H9 (cell line): ENCODE data around the gene FAM13B. TPM values are rescaled to one million over a fixed set of nuclear protein-coding genes. Genes with fewer than 3 reads are reported as not detected.

Experiments
- DNase-seq: peaks from one replicate; pipeline ENCODE4 v3.0.0-alpha.2; 2017
- H2AFZ ChIP-seq: one replicate; pipeline ENCODE4 v1.6.1; 2013; ENCODE audit warnings: mild to moderate bottlenecking, low read length, control low read depth, moderate library complexity
- H2AK5ac ChIP-seq: 2 replicates; pipeline ENCODE4 v1.6.1; 2013; ENCODE audit warnings: low read length, control low read depth, mixed read lengths; ENCODE audit not compliant: insufficient read length
- H2BK120ac ChIP-seq: one replicate; pipeline ENCODE4 v1.6.1; 2013; ENCODE audit warnings: low read depth, mild to moderate bottlenecking, low read length, control low read depth, inconsistent platforms; ENCODE audit not compliant: poor library complexity, severe bottlenecking
- H2BK12ac ChIP-seq: 2 replicates; pipeline ENCODE4 v1.6.1; 2013; ENCODE audit warnings: low read length, control low read depth, mixed read lengths, low read depth; ENCODE audit not compliant: insufficient read length
- H2BK15ac ChIP-seq: 2 replicates; pipeline ENCODE4 v1.6.1; 2013; ENCODE audit warnings: low read depth, low read length, control low read depth
- H2BK20ac ChIP-seq: one replicate; pipeline ENCODE4 v1.6.1; 2013; ENCODE audit warnings: low read depth, mild to moderate bottlenecking, low read length, control low read depth, inconsistent platforms; ENCODE audit not compliant: poor library complexity, severe bottlenecking
- H2BK5ac ChIP-seq: 2 replicates; pipeline ENCODE4 v1.6.1; 2013; ENCODE audit warnings: low read length, control low read depth, mixed read lengths; ENCODE audit not compliant: insufficient read length
- H3K14ac ChIP-seq: 2 replicates; pipeline ENCODE4 v1.6.1; 2013; ENCODE audit warnings: low read length, control low read depth; ENCODE audit not compliant: insufficient read depth
- H3K18ac ChIP-seq: 2 replicates; pipeline ENCODE4 v1.6.1; 2013; ENCODE audit warnings: low read depth, mild to moderate bottlenecking, mixed read lengths, low read length, control low read depth; ENCODE audit not compliant: insufficient read length
- H3K23ac ChIP-seq: 2 replicates; pipeline ENCODE4 v1.6.1; 2013; ENCODE audit warnings: low read length, control low read depth, mixed read lengths, low read depth; ENCODE audit not compliant: insufficient read length
- H3K23me2 ChIP-seq: 2 replicates; pipeline ENCODE4 v1.6.1; 2013; ENCODE audit warnings: low read depth, mild to moderate bottlenecking, mixed read lengths, low read length, control low read depth; ENCODE audit not compliant: insufficient read length, poor library complexity, severe bottlenecking
- H3K27ac ChIP-seq: 2 replicates; pipeline ENCODE4 v1.5.1; 2013; ENCODE audit warnings: low read length, control low read depth, mixed read lengths, low read depth; ENCODE audit not compliant: insufficient read length
- H3K27me3 ChIP-seq: 2 replicates; pipeline ENCODE4 v1.6.1; 2013; ENCODE audit warnings: low read length, control low read depth, inconsistent platforms; ENCODE audit not compliant: insufficient read depth
- H3K4ac ChIP-seq: 2 replicates; pipeline ENCODE4 v1.6.1; 2013; ENCODE audit warnings: low read depth, mild to moderate bottlenecking, control low read depth, inconsistent platforms, low read length, moderate library complexity
- H3K4me1 ChIP-seq: 2 replicates; pipeline ENCODE4 v1.6.1; 2013; ENCODE audit warnings: low read length, control low read depth, inconsistent platforms; ENCODE audit not compliant: insufficient read depth
- H3K4me2 ChIP-seq: 2 replicates; pipeline ENCODE4 v1.6.1; 2013; ENCODE audit warnings: low read length, control low read depth, mixed read lengths; ENCODE audit not compliant: insufficient read length, insufficient read depth
- H3K56ac ChIP-seq: 2 replicates; pipeline ENCODE4 v1.6.1; 2013; ENCODE audit warnings: low read depth, mild to moderate bottlenecking, mixed read lengths, low read length, control low read depth; ENCODE audit not compliant: insufficient read length
- H3K79me1 ChIP-seq: 2 replicates; pipeline ENCODE4 v1.6.1; 2013; ENCODE audit warnings: low read depth, mild to moderate bottlenecking, moderate library complexity, low read length, control low read depth, inconsistent platforms; ENCODE audit not compliant: insufficient read depth, poor library complexity, severe bottlenecking
- H3K79me2 ChIP-seq: 2 replicates; pipeline ENCODE4 v1.6.1; 2013; ENCODE audit warnings: low read length, control low read depth, inconsistent platforms; ENCODE audit not compliant: insufficient read depth
- H3K9ac ChIP-seq: 2 replicates; pipeline ENCODE4 v1.6.1; 2013; ENCODE audit warnings: low read length, control low read depth, mixed read lengths; ENCODE audit not compliant: insufficient read length; ENCODE audit errors: extremely low read depth
- H3K9me3 ChIP-seq: one replicate; pipeline ENCODE4 v1.6.1; 2013; ENCODE audit warnings: low read depth, low read length, inconsistent platforms; ENCODE audit not compliant: control insufficient read depth
- H3T11ph ChIP-seq: one replicate; pipeline ENCODE4 v1.6.1; 2013; ENCODE audit warnings: mild to moderate bottlenecking, low read length, control low read depth, inconsistent platforms
- H4K20me1 ChIP-seq: one replicate; pipeline ENCODE4 v1.6.1; 2013; ENCODE audit not compliant: control insufficient read depth, insufficient read length, insufficient read depth
- H4K5ac ChIP-seq: 2 replicates; pipeline ENCODE4 v1.6.1; 2013; ENCODE audit warnings: low read depth, mild to moderate bottlenecking, mixed read lengths, low read length, control low read depth; ENCODE audit not compliant: insufficient read length
- H4K8ac ChIP-seq: replicated peaks from 2 replicates; pipeline ENCODE4 v1.6.1; 2013; ENCODE audit warnings: low read length, control low read depth, mixed read lengths, low read depth; ENCODE audit not compliant: insufficient read length
- H4K91ac ChIP-seq: 2 replicates; pipeline ENCODE4 v1.6.1; 2013; ENCODE audit warnings: low read depth, mild to moderate bottlenecking, moderate library complexity, mixed read lengths, low read length, control low read depth; ENCODE audit not compliant: insufficient read length
- H3K27ac Mint-ChIP-seq, 3 experiments: 2 replicates in 2 of 3; 3 replicates in 1 of 3; pipeline ENCODE4 v1.8.0; 2020 to 2021; ENCODE audit warnings: mixed read lengths in 3 of 3, mild to moderate bottlenecking in 1 of 3, moderate library complexity in 1 of 3
- H3K27me3 Mint-ChIP-seq: 2 replicates; pipeline ENCODE4 v1.8.0; 2021; ENCODE audit warnings: low read depth, mild to moderate bottlenecking, moderate library complexity, mixed read lengths
- H3K36me3 Mint-ChIP-seq, 3 experiments: 2 replicates in 2 of 3; 3 replicates in 1 of 3; pipeline ENCODE4 v1.8.0; 2020 to 2021; ENCODE audit warnings: low read depth in 3 of 3, mixed read lengths in 3 of 3; ENCODE audit not compliant: insufficient read depth in 1 of 3
- H3K4me1 Mint-ChIP-seq, 2 experiments: 2 replicates each; pipeline ENCODE4 v1.8.0; 2020; ENCODE audit warnings: mixed read lengths in 2 of 2
- H3K4me3 Mint-ChIP-seq, 2 experiments: 2 replicates in 1 of 2; 3 replicates in 1 of 2; pipeline ENCODE4 v1.8.0; 2020 to 2021; ENCODE audit warnings: mild to moderate bottlenecking in 2 of 2, mixed read lengths in 2 of 2, moderate library complexity in 1 of 2
- H3K9me3 Mint-ChIP-seq, 2 experiments: 2 replicates in 1 of 2; 3 replicates in 1 of 2; pipeline ENCODE4 v1.8.0; 2020; ENCODE audit warnings: mild to moderate bottlenecking in 2 of 2, mixed read lengths in 2 of 2, moderate library complexity in 1 of 2
- WGBS: extraction: QIAGEN DNeasy Blood & Tissue Kit; methylation state at CpG from one replicate; pipeline ENCODE4 v1.1.7; 2013; ENCODE audit warnings: missing lambda C conversion rate, low lambda C conversion rate, mixed read lengths; ENCODE audit not compliant: insufficient read length; ENCODE audit errors: extremely low coverage; 5-methylcytosine and 5-hydroxymethylcytosine counted together
- total RNA-seq: library from RNA; stranded (reverse); gene quantifications from 2 replicates; pipeline ENCODE4 v1.2.1, GENCODE V29; 2021
- TF ChIP-seq, protein P1 (sequence below): fragments of 200-600 bp; sonication (generic); conservative IDR thresholded peaks from 3 replicates; pipeline ENCODE4 v1.8.0; 2021; ENCODE audit warnings: antibody characterized with exemption, mild to moderate bottlenecking

The FAM13B gene
- total RNA-seq, 1 experiment from 2014 or later = 23.0 TPM

DNA sequence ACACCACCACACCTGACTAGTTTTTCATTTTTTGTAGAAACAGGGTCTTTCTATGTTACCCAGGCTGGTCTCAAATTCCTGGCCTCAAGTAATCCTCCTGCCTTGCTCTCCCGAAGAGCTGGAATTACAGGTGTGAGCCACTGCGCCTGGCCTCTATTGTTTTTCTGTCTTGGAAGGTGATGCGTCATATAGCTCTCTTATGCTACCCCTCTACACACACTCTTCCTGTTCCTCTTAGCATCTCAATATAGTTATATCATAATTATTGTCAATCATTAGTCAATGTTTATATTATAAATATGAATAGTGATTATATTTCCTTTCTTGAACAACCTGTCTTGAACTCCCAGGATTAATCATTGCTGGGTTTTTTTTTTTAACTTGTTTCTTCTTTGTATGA lies 136.3 kb downstream of the FAM13B start:
- H3K79me2 ChIP-seq = no peaks in the 10 kb centered on the region

More for the DNA sequence above, 136.3 kb downstream of the FAM13B start:
- H3K14ac ChIP-seq = no peak overlapping the region
- H3K27ac ChIP-seq = no peak overlapping the region
- H4K91ac ChIP-seq = no peak overlapping the region
- H2BK15ac ChIP-seq = no peak overlapping the region
- no peak overlapping the region for H2BK5ac ChIP-seq
- no peak overlapping the region for H3K23ac ChIP-seq
- H2BK120ac ChIP-seq = no peak overlapping the region
- H3K4me1 ChIP-seq = no peaks in the 10 kb centered on the region
- H3K4me2 ChIP-seq = no peak overlapping the region
- no peaks in the 10 kb centered on the region for H4K20me1 ChIP-seq
- Mint-ChIP-seq H3K27ac (no peak overlapping the region; a peak in 1 of 7 replicates), H3K27me3 (no peaks in the 10 kb centered on the region), H3K4me3 (no peak overlapping the region), H3K36me3 (no peaks in the 10 kb centered on the region), H3K9me3 (no peaks in the 10 kb centered on the region), H3K4me1 (no peaks in the 10 kb centered on the region)
- no peak overlapping the region for H3T11ph ChIP-seq
- no CpG with 5 or more reads among the region's 3 CpGs for WGBS
- no peak overlapping the region for H3K4ac ChIP-seq
- no peak overlapping the region for H2BK20ac ChIP-seq
- H3K23me2 ChIP-seq = no peaks in the 10 kb centered on the region
- H3K9me3 ChIP-seq = no peaks in the 10 kb centered on the region
- no peak overlapping the region for H3K9ac ChIP-seq
- DNase-seq = no peak
- no peak overlapping the region for H3K56ac ChIP-seq
- TF ChIP-seq, protein P1, sequence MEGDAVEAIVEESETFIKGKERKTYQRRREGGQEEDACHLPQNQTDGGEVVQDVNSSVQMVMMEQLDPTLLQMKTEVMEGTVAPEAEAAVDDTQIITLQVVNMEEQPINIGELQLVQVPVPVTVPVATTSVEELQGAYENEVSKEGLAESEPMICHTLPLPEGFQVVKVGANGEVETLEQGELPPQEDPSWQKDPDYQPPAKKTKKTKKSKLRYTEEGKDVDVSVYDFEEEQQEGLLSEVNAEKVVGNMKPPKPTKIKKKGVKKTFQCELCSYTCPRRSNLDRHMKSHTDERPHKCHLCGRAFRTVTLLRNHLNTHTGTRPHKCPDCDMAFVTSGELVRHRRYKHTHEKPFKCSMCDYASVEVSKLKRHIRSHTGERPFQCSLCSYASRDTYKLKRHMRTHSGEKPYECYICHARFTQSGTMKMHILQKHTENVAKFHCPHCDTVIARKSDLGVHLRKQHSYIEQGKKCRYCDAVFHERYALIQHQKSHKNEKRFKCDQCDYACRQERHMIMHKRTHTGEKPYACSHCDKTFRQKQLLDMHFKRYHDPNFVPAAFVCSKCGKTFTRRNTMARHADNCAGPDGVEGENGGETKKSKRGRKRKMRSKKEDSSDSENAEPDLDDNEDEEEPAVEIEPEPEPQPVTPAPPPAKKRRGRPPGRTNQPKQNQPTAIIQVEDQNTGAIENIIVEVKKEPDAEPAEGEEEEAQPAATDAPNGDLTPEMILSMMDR = no peak
- H2AK5ac ChIP-seq = no peak overlapping the region
- H4K8ac ChIP-seq = no peak overlapping the region
- H3K79me1 ChIP-seq = no peaks in the 10 kb centered on the region
- no peak overlapping the region for H2BK12ac ChIP-seq
- H3K18ac ChIP-seq = no peak overlapping the region
- H4K5ac ChIP-seq = no peak overlapping the region
- no peak overlapping the region for H2AFZ ChIP-seq
- H3K27me3 ChIP-seq = no peaks in the 10 kb centered on the region
